NCI-H524 treated with DMSO at 0.1 percent for 48 hours (cell line): ENCODE results near the gene USF3.

Source experiments
- DNase-seq: peaks from one replicate; lab custom pipeline; 2025; lab: John Stamatoyannopoulos, UW

The USF3 gene

GRCh38 chr3:113696658-113697499 is 437 bp upstream of the USF3 start:
- peak; percentile 99 for DNase-seq

GRCh38 chr3:113695431-113695785 is 1.0 kb downstream of the USF3 start:
- no peak for DNase-seq

- no peak for DNase-seq
Measured at GRCh38 chr3:113690482-113690881, 6.0 kb downstream of the USF3 start.

- DNase-seq = no peak
Measured at GRCh38 chr3:113685956-113686721, 10.3 kb downstream of the USF3 start.

GRCh38 chr3:113685124-113685523 is 11.3 kb downstream of the USF3 start:
- DNase-seq = no peak

- DNase-seq = no peak
Measured at GRCh38 chr3:113684271-113684819, 12.1 kb downstream of the USF3 start.

- DNase-seq = no peak
Measured at GRCh38 chr3:113678773-113679172, 17.7 kb downstream of the USF3 start.

- no peak for DNase-seq
Measured at GRCh38 chr3:113677737-113678136, 18.7 kb downstream of the USF3 start.

GRCh38 chr3:113676261-113676660 is 20.2 kb downstream of the USF3 start:
- DNase-seq = no peak

GRCh38 chr3:113673593-113673992 is 22.8 kb downstream of the USF3 start:
- DNase-seq = no peak

- DNase-seq = no peak
Measured at GRCh38 chr3:113668015-113668414, 28.4 kb downstream of the USF3 start.

- DNase-seq = no peak
Measured at GRCh38 chr3:113664523-113665094, 31.8 kb downstream of the USF3 start.

- DNase-seq = no peak
Measured at GRCh38 chr3:113663761-113664160, 32.7 kb downstream of the USF3 start.

GRCh38 chr3:113663324-113663750 is 33.1 kb downstream of the USF3 start:
- DNase-seq = no peak

- no peak for DNase-seq
Measured at GRCh38 chr3:113662824-113663223, 33.6 kb downstream of the USF3 start.

GRCh38 chr3:113660896-113661295 is 35.5 kb downstream of the USF3 start:
- no peak for DNase-seq

GRCh38 chr3:113660458-113660857 is 36.0 kb downstream of the USF3 start:
- no peak for DNase-seq

GRCh38 chr3:113659996-113660395 is 36.4 kb downstream of the USF3 start:
- no peak for DNase-seq

GRCh38 chr3:113659101-113659541 is 37.3 kb downstream of the USF3 start:
- DNase-seq = peak; percentile 79

- DNase-seq = no peak
Measured at GRCh38 chr3:113658107-113658506, 38.3 kb downstream of the USF3 start.

GRCh38 chr3:113654851-113655250 is 41.6 kb downstream of the USF3 start:
- no peak for DNase-seq

- no peak for DNase-seq
Measured at GRCh38 chr3:113654310-113654709, 42.1 kb downstream of the USF3 start.
